ENCODE results near the gene RBM43. TPM values are rescaled to one million over a fixed set of nuclear protein-coding genes. Genes with fewer than 3 reads are reported as not detected.
"Not testable (repeated sequence)": the region's sequence is repeated elsewhere in the genome, so short reads cannot be mapped to it uniquely, and the experiment has no call there.

Gene RBM43
- 13.3 TPM for total RNA-seq

GRCh38 chr2:151261231-151261976, at the start of gene RBM43:
TSS of gene RBM43 (minus strand) at chr2:151261863. CDS start at chr2:151261727, 136 bp downstream.
- H3K4me3 ChIP-seq (ENCODE audit: low read length) = peak within 1 kb of the TSS; percentile 93
- H3K27me3 ChIP-seq (ENCODE audit: insufficient read depth, low read length) = no peaks in the 10 kb centered on the region
- H3K4me1 ChIP-seq (ENCODE audit: insufficient read depth, low read length) = peaks cover 11% of the 10 kb centered on the region
- no peaks in the 10 kb centered on the region for H3K9me3 ChIP-seq (ENCODE audit: low read depth, low read length)

DNA sequence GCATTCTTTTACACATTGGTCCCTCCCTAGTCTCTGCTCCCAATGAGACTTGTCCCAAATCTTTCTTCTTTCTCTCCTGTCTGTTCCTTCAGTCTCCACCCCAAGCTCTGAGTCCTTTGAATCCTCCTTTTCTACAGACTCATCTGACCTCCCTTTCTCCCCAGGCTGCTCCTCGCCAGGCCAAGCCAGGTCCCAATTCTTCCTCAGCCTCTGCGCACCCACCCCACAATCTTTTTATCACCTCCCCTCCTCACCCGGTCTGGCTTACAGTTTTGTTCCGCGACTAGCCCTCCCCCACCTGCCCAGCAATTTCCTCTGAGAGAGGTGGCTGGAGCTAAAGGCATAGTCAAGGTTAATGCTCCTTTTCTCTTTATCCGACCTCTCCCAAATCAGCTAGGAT, 48.6 kb upstream of the RBM43 start:
- H3K27me3 ChIP-seq (ENCODE audit: insufficient read depth, low read length); H3K4me3 ChIP-seq (ENCODE audit: low read length); H3K9me3 ChIP-seq (ENCODE audit: low read depth, low read length); H3K4me1 ChIP-seq (ENCODE audit: insufficient read depth, low read length): not testable (repeated sequence)

GRCh38 chr2:151306621-151307020, 45.0 kb upstream of the RBM43 start:
- Histone ChIP-seq H3K27me3 (ENCODE audit: insufficient read depth, low read length) (no peaks in the 10 kb centered on the region), H3K4me3 (ENCODE audit: low read length) (no peak overlapping the region), H3K4me1 (ENCODE audit: insufficient read depth, low read length) (peaks cover 7% of the 10 kb centered on the region), H3K9me3 (ENCODE audit: low read depth, low read length) (no peaks in the 10 kb centered on the region)

GRCh38 chr2:151305129-151305691, 43.5 kb upstream of the RBM43 start:
- Histone ChIP-seq H3K4me1 (ENCODE audit: insufficient read depth, low read length) (peaks cover 7% of the 10 kb centered on the region), H3K27me3 (ENCODE audit: insufficient read depth, low read length) (no peaks in the 10 kb centered on the region), H3K9me3 (ENCODE audit: low read depth, low read length) (no peaks in the 10 kb centered on the region), H3K4me3 (ENCODE audit: low read length) (no peak overlapping the region)

DNA sequence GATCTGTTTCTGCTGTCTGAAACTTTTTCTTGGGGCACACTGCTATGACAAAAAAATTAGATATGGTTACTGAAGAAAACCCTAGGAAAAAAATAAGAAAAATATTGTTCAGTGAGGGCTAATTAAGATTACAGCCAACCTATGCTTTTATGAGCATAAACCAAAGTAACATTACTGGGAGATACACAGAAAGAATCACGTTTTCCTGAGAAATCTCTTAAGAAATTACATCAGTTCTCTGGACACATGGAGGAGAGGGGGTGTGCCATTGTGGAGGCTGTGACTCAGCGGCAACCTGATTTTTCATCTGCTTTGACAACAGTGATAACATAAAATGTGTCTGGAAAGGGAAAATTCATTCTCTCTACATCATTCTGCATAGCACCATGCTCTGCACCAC, 41.2 kb upstream of the RBM43 start:
- Histone ChIP-seq H3K9me3 (ENCODE audit: low read depth, low read length) (no peaks in the 10 kb centered on the region), H3K27me3 (ENCODE audit: insufficient read depth, low read length) (no peaks in the 10 kb centered on the region), H3K4me1 (ENCODE audit: insufficient read depth, low read length) (peaks cover 14% of the 10 kb centered on the region), H3K4me3 (ENCODE audit: low read length) (no peak overlapping the region)

DNA sequence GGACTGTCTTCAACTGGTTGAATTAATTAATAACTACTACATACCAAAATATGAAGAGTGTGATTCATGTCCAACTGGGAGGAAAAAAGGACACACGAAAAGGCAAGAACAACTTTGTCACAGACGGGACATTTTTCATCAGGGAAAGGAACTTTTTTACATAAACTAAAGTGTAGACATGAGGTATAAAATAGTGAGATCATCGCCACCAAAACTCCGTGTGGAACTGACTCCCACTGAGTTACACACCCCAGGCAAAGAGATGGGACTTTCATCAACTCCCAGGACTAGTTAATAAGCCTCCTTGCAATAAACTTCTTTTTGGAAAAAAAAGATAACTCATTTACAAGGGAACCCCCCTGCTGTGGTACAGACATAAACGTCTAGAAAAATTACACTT, 40.7 kb upstream of the RBM43 start:
- no peaks in the 10 kb centered on the region for H3K9me3 ChIP-seq (ENCODE audit: low read depth, low read length)
- no peak overlapping the region for H3K4me3 ChIP-seq (ENCODE audit: low read length)
- no peaks in the 10 kb centered on the region for H3K27me3 ChIP-seq (ENCODE audit: insufficient read depth, low read length)
- H3K4me1 ChIP-seq (ENCODE audit: insufficient read depth, low read length) = peaks cover 19% of the 10 kb centered on the region

DNA sequence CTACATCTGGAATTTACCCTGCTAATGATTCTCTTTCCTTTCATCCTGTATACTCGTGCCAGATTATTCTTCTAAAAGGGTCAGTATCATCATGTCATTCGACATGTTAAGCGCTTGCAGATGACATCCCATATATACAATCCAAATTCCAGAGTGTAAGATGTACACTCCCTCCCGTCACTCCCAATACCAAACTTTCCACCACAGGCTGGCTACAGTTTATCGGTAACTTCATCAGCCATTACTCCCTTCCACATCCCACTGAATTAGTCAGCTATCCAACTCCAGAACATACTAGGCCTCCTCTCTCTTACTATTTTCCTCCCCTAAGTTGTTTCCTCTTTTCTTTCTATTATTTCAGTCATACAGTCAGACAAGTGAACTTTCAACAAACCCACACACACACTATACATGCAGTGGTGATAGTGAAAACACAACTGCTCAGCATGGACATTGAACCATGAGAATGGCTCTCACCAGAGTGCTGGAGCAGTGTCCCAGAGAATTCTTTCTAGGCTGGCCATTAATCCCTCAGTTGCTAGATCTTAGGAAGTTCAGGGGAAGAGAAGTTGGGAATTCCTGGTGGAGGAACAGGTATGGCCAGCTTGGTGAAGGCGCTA, 38.4 kb upstream of the RBM43 start:
- Histone ChIP-seq H3K4me3 (ENCODE audit: low read length) (no peak overlapping the region), H3K9me3 (ENCODE audit: low read depth, low read length) (no peaks in the 10 kb centered on the region), H3K4me1 (ENCODE audit: insufficient read depth, low read length) (peaks cover 16% of the 10 kb centered on the region), H3K27me3 (ENCODE audit: insufficient read depth, low read length) (no peaks in the 10 kb centered on the region)

DNA sequence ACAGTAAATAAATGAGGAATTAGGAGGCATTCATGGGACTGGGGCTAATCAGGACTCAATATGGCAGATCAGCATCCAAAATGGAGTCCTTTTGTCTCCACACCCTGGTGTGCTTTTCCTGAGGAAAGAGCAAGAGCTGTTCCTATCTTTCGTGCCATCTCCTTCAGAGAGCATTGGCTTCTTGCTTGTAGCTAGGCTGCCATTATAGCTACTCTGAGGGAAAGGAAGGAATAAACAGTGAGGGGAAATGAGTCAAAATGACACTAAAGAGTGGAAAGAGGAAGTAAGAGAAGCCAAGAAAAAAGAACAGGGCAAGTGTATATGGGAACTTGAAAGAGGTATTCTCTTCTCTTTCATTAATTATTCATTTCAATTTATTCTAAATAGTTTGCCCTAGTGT, 36.2 kb upstream of the RBM43 start:
- Histone ChIP-seq H3K4me3 (ENCODE audit: low read length) (no peak overlapping the region), H3K9me3 (ENCODE audit: low read depth, low read length) (no peaks in the 10 kb centered on the region), H3K27me3 (ENCODE audit: insufficient read depth, low read length) (no peaks in the 10 kb centered on the region), H3K4me1 (ENCODE audit: insufficient read depth, low read length) (peaks cover 16% of the 10 kb centered on the region)

- H3K27me3 ChIP-seq (ENCODE audit: insufficient read depth, low read length); H3K4me3 ChIP-seq (ENCODE audit: low read length); H3K9me3 ChIP-seq (ENCODE audit: low read depth, low read length): not testable (repeated sequence)
- H3K4me1 ChIP-seq (ENCODE audit: insufficient read depth, low read length) = peaks cover 21% of the 10 kb centered on the region
These were observed 34.3 kb upstream of the RBM43 start for GRCh38 chr2:151295926-151296325.

DNA sequence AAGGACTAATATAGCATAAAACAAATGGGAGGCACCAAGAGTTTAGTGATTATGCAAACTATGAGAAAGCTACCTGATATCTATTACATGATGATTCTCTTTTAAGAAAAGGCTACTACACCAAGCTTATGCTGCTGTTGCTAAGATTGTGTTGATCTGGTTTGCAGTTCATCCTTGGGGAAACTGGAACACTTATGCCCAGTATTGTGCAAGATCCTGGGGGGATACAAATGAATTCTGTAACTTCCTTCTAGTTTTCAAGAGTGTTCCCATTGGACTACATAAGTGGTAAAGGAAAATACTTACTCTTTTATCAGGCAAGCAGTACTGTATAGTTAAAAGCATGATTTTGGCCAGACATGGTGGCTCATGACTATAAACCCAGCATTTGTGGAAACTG, 30.9 kb upstream of the RBM43 start:
- no peak overlapping the region for H3K4me3 ChIP-seq (ENCODE audit: low read length)
- no peaks in the 10 kb centered on the region for H3K27me3 ChIP-seq (ENCODE audit: insufficient read depth, low read length)
- peaks cover 30% of the 10 kb centered on the region for H3K4me1 ChIP-seq (ENCODE audit: insufficient read depth, low read length)
- H3K9me3 ChIP-seq (ENCODE audit: low read depth, low read length) = no peaks in the 10 kb centered on the region

- Histone ChIP-seq H3K4me1 (ENCODE audit: insufficient read depth, low read length) (peaks cover 30% of the 10 kb centered on the region), H3K4me3 (ENCODE audit: low read length) (no peak overlapping the region), H3K27me3 (ENCODE audit: insufficient read depth, low read length) (no peaks in the 10 kb centered on the region), H3K9me3 (ENCODE audit: low read depth, low read length) (no peaks in the 10 kb centered on the region)
These were observed 30.5 kb upstream of the RBM43 start for GRCh38 chr2:151292141-151292540.

DNA sequence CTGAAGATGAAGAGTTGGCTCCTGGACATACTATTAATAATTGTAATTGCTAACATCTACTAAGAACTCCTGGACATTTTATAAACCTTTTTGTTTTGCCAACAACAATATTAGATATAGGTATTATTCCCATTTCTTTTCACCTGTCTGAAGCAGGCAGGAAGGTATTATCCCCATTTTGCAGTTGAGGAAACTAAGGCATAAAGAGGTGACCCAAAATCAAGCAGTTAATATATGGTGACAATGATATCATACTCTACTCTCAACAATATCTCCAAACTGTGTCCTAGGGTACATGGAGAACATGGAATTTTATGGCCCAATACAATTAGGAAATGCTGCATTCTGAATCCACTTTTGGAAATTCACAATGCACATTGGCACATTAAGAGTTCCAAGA, 29.6 kb upstream of the RBM43 start:
- Histone ChIP-seq H3K4me3 (ENCODE audit: low read length) (no peak overlapping the region), H3K9me3 (ENCODE audit: low read depth, low read length) (no peaks in the 10 kb centered on the region), H3K27me3 (ENCODE audit: insufficient read depth, low read length) (no peaks in the 10 kb centered on the region), H3K4me1 (ENCODE audit: insufficient read depth, low read length) (peaks cover 36% of the 10 kb centered on the region)

DNA sequence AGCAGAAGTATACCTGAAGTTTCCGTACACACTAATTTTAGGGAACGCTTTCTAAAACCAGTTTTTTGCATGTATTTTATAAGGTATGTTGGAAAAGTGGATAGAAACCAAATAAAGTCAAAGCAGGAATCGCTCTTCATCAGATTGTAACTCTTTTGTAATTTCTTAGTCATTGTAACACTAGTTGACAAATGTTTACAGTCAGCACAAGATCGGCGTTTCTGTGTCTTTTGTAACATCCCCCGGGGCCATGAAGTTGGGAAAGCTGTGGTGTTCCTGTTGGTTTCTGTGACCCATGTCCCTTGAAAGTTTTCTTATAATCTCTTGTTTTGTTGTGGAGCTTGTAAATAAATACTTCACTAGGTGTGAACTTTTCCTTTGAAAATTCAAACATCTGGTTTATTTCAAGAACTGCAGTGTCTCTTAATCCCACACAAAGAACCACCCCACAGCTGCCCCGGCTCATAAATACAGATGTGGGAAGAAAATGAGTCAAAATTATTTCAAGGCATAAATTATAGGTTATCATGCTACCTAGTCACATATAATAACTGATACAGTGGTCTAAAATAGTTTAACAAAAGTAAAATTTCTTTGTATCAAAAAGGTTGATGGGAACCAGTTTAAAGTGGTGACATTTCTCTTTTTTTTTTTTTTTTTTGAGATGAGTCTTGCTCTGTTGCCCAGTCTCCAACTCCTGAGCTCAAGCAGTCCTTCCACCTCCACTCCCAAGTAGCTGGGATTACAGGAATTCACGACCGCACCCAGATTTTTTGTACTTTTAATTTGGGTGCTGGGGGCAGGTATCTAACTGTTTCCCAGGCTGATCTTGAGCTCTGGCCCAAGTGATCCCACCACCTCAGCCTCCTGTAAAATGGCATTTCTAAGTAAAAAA, 28.6 kb upstream of the RBM43 start:
- H3K9me3 ChIP-seq (ENCODE audit: low read depth, low read length) = no peaks in the 10 kb centered on the region
- peak overlapping the region; percentile 89 for H3K4me3 ChIP-seq (ENCODE audit: low read length)
- no peaks in the 10 kb centered on the region for H3K27me3 ChIP-seq (ENCODE audit: insufficient read depth, low read length)
- H3K4me1 ChIP-seq (ENCODE audit: insufficient read depth, low read length) = peaks cover 43% of the 10 kb centered on the region

GRCh38 chr2:151287513-151288250, 26.0 kb upstream of the RBM43 start:
- Histone ChIP-seq H3K4me3 (ENCODE audit: low read length) (peak overlapping the region; percentile 89), H3K27me3 (ENCODE audit: insufficient read depth, low read length) (no peaks in the 10 kb centered on the region), H3K9me3 (ENCODE audit: low read depth, low read length) (no peaks in the 10 kb centered on the region), H3K4me1 (ENCODE audit: insufficient read depth, low read length) (peaks cover 43% of the 10 kb centered on the region)
